Fibroblast of lung (primary cell): ENCODE measurements around the gene EOLA2.
"Not testable (repeated sequence)": the region's sequence is repeated elsewhere in the genome, so short reads cannot be mapped to it uniquely, and the experiment has no call there.

Source experiments
- CTCF ChIP-seq, 2 donors: IDR thresholded peaks in 1 of 2; conservative IDR thresholded peaks in 1 of 2; 1 replicate in 1 of 2; 2 replicates in 1 of 2; pipeline ENCODE4 v1.5.1; 2011 to 2012; ENCODE audit warnings: low read length in 2 of 2, control low read depth in 1 of 2, inconsistent platforms in 1 of 2, low read depth in 1 of 2, mild to moderate bottlenecking in 1 of 2
- EZH2 ChIP-seq: IDR thresholded peaks from 2 replicates; pipeline ENCODE4 v1.5.1; 2012; ENCODE audit warnings: low read length, control low read depth, mild to moderate bottlenecking; ENCODE audit errors: missing control alignments

GRCh38 chrX:149924434-149924833 is 13.9 kb downstream of the EOLA2 start:
- TF ChIP-seq CTCF (conservative IDR thresholded peaks at IDR 0.05 in 1 of 2, IDR thresholded peaks at IDR 0.05 in 1 of 2; ENCODE audit: low read depth in 1 of 2, low read length in 2 of 2); EZH2: not testable (repeated sequence)
